ENCODE results near the gene OGFR. TPM values are rescaled to one million over a fixed set of nuclear protein-coding genes. Genes with fewer than 3 reads are reported as not detected.

Gene OGFR
- total and polyA plus RNA-seq, 2 donors (not counting 1 experiment from before 2014, with no cell fraction given), result 71.7 to 102 TPM

DNA sequence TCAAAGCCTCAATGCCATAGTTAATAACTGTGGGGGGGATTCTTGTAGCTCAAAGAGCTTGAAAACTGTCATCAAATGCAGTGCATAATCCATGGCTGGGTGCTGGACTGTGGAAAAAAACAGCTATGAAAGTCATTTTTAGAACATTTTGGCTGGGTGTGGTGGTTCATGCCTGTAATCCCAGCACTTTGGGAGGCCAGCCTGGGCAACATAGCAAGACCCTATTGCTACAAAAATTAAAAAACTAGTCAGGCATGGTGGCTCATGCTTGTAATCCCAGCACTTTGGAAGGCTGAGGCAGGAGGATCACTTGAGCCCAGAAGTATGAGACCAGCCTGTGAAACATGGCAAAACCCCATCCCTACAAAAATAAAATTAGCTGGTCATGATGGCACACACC lies 44.8 kb downstream of the OGFR start:
- H3K4me3 ChIP-seq (ENCODE audit: control extremely low read depth in 1 of 5, extremely low read depth in 1 of 5, insufficient read depth in 1 of 5, low read depth in 2 of 5, low read length in 4 of 5), result no peak overlapping the region
- ATAC-seq (ENCODE audit: low read depth) (no peak), DNase-seq (no peak)
- H3K27me3 ChIP-seq (replicated peaks in 1 of 4; ENCODE audit: control extremely low read depth in 1 of 4, control insufficient read depth in 3 of 4, insufficient read depth in 4 of 4, low read length in 3 of 4), result no peaks in the 10 kb centered on the region
- H3K4me3 Mint-ChIP-seq, result no peak overlapping the region
- peaks cover 2 to 4% of the 10 kb centered on the region in 2 experiments for H3K36me3 ChIP-seq (replicated peaks in 1 of 2; ENCODE audit: control extremely low read depth in 1 of 2, control insufficient read depth in 1 of 2, extremely low read depth in 1 of 2, insufficient read depth in 2 of 2, low read length in 1 of 2)
- H4K20me1 ChIP-seq (ENCODE audit: control insufficient read depth, insufficient read depth, low read length, poor library complexity, severe bottlenecking), result no peaks in the 10 kb centered on the region
- intact Hi-C loops (cut with micrococcal nuclease), result no loop called here
- no peaks in the 10 kb centered on the region for H3K27me3 Mint-ChIP-seq
- no peak overlapping the region for H3K27ac Mint-ChIP-seq
- H3K4me2 ChIP-seq (replicated peaks; ENCODE audit: low read depth, low read length, poor library complexity, severe bottlenecking), result no peak overlapping the region
- peaks cover 5% of the 10 kb centered on the region for H3K79me2 ChIP-seq (ENCODE audit: control insufficient read depth, insufficient read depth, low read length)
- no peak overlapping the region for H3K9ac ChIP-seq (ENCODE audit: low read length)
- no peaks in the 10 kb centered on the region for H3K9me3 ChIP-seq (ENCODE audit: control extremely low read depth in 1 of 3, control insufficient read depth in 2 of 3, insufficient read depth in 1 of 3, low read length in 2 of 3)
- H2AFZ ChIP-seq (ENCODE audit: insufficient read depth, low read depth, low read length, poor library complexity, severe bottlenecking), result no peak overlapping the region
- H3K27ac ChIP-seq (ENCODE audit: low read length in 2 of 2), result no peak overlapping the region
- no peaks in the 10 kb centered on the region for H3K9me3 Mint-ChIP-seq (ENCODE audit: insufficient read depth)
- ChIA-PET CTCF (interaction anchor here (0.8 to 1.3 kb wide), 3 partner anchors 10 to 41 kb away, joined by 3 to 4 read pairs (median 3); no protein-coding TSS in a partner anchor), POLR2A (no interaction called here)
- TF ChIP-seq, protein P1, sequence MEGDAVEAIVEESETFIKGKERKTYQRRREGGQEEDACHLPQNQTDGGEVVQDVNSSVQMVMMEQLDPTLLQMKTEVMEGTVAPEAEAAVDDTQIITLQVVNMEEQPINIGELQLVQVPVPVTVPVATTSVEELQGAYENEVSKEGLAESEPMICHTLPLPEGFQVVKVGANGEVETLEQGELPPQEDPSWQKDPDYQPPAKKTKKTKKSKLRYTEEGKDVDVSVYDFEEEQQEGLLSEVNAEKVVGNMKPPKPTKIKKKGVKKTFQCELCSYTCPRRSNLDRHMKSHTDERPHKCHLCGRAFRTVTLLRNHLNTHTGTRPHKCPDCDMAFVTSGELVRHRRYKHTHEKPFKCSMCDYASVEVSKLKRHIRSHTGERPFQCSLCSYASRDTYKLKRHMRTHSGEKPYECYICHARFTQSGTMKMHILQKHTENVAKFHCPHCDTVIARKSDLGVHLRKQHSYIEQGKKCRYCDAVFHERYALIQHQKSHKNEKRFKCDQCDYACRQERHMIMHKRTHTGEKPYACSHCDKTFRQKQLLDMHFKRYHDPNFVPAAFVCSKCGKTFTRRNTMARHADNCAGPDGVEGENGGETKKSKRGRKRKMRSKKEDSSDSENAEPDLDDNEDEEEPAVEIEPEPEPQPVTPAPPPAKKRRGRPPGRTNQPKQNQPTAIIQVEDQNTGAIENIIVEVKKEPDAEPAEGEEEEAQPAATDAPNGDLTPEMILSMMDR (IDR thresholded peaks at IDR 0.05), result no peak
- TF ChIP-seq EZH2 (IDR thresholded peaks at IDR 0.05; ENCODE audit: borderline replicate concordance, insufficient read depth, low read depth, low read length, poor library complexity, severe bottlenecking), result no peak
- H3K4me1 ChIP-seq (ENCODE audit: control insufficient read depth in 2 of 2, insufficient read depth in 2 of 2, low read length in 2 of 2), result no peaks in the 10 kb centered on the region
- no peaks in the 10 kb centered on the region for H3K4me1 Mint-ChIP-seq

DNA sequence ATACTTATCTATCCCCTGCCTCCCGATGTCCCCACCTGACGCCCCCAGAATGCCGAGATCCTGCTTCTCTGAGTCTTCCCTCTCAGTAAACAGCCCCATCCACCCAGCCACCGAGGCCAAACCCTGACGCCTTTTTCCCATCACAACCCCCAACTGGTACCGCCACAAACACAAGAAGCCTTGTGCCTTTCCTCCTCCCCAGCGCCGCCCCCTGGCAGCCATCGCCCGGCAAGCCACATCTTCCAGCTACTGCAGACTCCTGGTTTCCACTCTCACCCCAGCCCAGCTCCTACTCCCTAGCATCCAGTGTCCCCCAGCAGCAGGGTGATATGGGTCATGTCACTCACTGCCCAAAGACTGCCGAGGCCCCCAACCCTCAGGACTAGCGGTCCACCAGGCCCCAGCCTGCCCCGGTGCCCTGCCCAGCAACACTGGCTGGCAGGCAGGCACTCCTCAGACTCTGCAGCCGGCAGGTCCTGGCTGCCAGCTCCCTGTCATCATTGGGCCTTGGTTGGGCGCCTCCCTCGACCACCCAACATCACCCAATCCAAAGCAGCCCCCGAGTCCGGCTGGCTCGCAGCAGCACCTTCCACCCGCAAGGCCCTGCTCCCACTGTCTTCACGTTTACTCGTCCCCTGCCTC lies 45.8 kb downstream of the OGFR start:
- DNase-seq (no peak), ATAC-seq (ENCODE audit: low read depth) (no peak)
- ChIA-PET CTCF (no interaction called here), POLR2A (no interaction called here)
- intact Hi-C loops (cut with micrococcal nuclease), result no loop called here
- Mint-ChIP-seq H3K27ac (no peak overlapping the region), H3K4me1 (no peaks in the 10 kb centered on the region), H3K27me3 (no peaks in the 10 kb centered on the region), H3K9me3 (ENCODE audit: insufficient read depth) (no peaks in the 10 kb centered on the region), H3K4me3 (no peak overlapping the region)
- 97% methylated on average over 19 of the region's 22 CpGs for WGBS (ENCODE audit: insufficient coverage)
- Histone ChIP-seq H4K20me1 (ENCODE audit: control insufficient read depth, insufficient read depth, low read length, poor library complexity, severe bottlenecking) (no peaks in the 10 kb centered on the region), H3K9me3 (ENCODE audit: control extremely low read depth in 1 of 3, control insufficient read depth in 2 of 3, insufficient read depth in 1 of 3, low read length in 2 of 3) (no peaks in the 10 kb centered on the region), H3K36me3 (replicated peaks in 1 of 2; ENCODE audit: control extremely low read depth in 1 of 2, control insufficient read depth in 1 of 2, extremely low read depth in 1 of 2, insufficient read depth in 2 of 2, low read length in 1 of 2) (peaks cover 2 to 9% of the 10 kb centered on the region in 2 experiments), H3K27me3 (replicated peaks in 1 of 4; ENCODE audit: control extremely low read depth in 1 of 4, control insufficient read depth in 3 of 4, insufficient read depth in 4 of 4, low read length in 3 of 4) (no peaks in the 10 kb centered on the region), H3K79me2 (ENCODE audit: control insufficient read depth, insufficient read depth, low read length) (peaks cover 5% of the 10 kb centered on the region), H3K4me1 (ENCODE audit: control insufficient read depth in 2 of 2, insufficient read depth in 2 of 2, low read length in 2 of 2) (no peaks in the 10 kb centered on the region), H3K27ac (ENCODE audit: low read length in 2 of 2) (no peak overlapping the region), H3K4me3 (ENCODE audit: control extremely low read depth in 1 of 5, extremely low read depth in 1 of 5, insufficient read depth in 1 of 5, low read depth in 2 of 5, low read length in 4 of 5) (no peak overlapping the region), H2AFZ (ENCODE audit: insufficient read depth, low read depth, low read length, poor library complexity, severe bottlenecking) (no peak overlapping the region), H3K9ac (ENCODE audit: low read length) (no peak overlapping the region), H3K4me2 (replicated peaks; ENCODE audit: low read depth, low read length, poor library complexity, severe bottlenecking) (no peak overlapping the region)
- TF ChIP-seq, protein P1 (IDR thresholded peaks at IDR 0.05), result no peak
- TF ChIP-seq EZH2 (IDR thresholded peaks at IDR 0.05; ENCODE audit: borderline replicate concordance, insufficient read depth, low read depth, low read length, poor library complexity, severe bottlenecking), result no peak

Data from B cell (primary cell).